GM21360 (cell line): ENCODE results near the gene MYEOV.

Source experiments
- ATAC-seq: cut with Tn5 transposase; IDR thresholded peaks from one replicate; pipeline ENCODE4 v1.9.1; 2021; ENCODE audit warnings: mild to moderate bottlenecking, moderate library complexity; ENCODE audit not compliant: unreplicated experiment

The MYEOV gene

DNA sequence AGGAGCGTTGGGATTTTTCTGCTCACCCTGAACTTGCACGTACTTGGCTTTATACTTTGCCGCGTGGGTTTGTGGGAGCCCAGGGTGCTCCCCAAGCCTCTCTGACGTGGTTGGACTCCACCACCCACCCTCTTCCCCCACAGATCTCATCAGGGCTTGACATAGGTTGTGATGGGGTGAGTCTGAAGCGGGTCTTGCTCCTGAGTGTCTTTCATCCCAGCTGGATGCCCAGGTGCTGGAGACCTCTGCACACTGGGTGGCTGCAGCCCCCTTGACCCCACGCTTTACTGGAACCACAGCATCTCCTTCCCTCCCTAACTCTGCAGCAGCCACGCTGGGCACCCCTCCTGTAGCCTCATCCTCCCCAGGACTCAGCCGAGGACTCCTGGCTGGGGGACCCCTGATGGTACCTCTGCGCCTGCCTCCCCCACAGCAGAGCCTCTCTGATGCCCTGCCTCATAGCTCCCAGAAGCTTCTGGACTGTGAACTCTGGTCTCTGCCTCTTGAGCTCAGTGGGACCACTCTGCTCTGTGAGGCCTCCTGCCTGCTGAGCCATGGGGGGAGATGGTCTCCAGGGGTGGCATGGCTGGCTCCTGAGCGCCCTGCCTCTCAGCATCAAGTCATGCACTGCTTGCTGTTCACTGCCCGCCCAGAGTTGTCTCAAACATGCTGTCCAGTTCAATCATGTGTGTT, 45.2 kb downstream of the MYEOV start:
- ATAC-seq = no peak

DNA sequence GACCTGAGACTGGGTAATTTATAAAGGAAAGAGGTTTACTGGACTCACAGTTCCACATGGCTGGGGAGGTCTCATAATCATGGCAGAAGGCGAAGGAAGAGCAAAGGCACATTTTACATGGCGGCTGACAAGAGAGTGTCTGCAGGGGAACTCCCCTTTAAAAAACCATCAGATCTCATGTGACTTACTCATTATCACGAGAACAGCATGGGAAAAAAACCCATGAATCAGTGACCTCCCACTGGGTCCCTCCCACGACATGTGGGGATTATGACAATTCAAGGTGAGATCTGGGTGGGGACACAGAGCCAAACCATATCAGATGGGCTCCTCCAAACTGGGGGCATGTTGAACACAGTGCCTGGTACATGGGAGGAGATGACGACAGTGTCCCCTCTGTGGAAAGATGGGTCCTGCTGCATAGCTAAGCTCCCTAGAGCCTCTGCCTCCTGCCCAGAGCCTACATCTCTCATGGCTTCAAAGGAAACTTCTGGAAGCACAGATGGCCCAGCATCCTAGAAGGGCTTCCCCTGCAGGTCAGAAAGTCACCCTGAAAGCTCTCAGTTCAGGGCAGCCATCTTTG, 46.1 kb downstream of the MYEOV start:
- ATAC-seq = no peak

DNA sequence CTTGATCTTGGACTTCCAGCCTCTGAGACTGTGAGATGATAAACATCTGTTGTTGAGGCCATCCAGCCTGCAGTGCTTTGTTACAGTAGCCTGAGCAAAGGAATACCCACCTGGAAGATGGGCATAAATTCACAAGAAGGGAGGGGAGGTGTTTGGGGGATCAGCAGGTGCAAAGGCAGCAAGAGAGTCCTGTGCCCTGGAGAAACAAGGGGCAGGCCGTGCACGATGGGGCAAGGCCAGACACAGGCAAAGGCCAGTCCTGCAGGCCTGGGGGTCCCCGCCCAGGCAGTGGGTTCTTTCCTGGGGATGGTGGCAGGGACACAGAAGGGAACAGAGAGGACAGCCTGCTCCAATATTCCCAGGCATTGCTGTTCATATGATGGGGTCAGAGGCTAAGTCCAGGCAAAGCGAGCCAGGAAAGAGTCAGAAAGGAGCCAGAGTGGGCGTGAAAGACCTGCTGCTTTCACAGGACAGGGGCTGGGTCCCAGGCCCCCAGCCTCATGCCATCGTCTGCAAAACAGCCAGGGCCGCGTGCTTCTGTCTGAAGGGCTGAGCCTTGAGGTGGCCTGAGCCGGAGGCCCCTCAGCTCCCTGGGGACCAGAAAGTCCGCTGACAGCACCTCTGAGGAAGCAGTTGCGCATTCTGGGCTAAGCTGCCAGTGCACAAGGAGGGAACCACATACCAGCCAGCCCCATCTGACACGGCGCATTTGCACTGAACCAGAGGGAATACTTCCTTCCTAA, 48.8 kb downstream of the MYEOV start:
- ATAC-seq = no peak

DNA sequence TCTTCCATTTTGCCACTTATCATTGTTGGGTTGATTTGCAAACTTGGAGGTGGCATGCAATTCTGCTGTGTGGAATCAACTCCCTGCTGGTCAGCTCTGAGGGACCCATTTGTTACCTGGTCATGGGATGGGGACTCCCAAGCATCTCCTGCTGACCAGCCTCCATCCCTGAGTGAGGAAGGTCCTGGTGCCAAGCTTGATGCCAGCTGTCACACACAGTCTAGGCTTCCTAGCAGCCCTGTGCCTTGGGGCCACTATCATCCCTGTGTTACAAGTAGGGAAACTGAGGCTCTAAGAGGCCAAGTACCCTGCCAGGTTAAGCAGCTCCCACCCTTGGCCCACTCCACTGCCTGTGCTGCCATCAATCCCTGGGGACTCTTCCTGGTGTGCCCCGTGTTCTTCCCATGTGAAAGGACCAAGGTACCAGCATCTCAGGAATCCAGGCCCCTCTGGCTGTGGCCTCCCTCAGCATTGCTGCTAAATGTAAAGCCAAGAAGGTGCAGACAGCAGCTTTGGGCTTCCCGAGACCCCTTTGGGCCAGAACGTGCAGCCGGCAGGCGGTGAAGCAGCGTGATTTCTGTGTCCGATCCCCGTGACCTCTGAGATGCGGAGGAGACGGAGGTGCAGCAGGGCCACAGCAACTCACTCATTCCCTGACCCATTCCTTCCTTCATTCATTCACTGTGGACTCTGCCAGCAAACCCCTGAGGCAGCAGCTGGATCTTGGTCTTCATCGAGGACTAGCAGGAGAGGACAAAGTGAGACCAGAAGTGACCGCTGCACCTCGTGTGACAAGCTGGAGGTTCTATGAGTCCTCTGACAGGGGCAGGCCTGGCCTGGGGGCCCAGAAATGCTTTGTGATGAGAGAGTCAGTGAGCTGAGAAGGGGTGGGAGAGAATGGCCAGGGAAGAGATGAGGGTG, 49.7 kb downstream of the MYEOV start:
- ATAC-seq = no peak

DNA sequence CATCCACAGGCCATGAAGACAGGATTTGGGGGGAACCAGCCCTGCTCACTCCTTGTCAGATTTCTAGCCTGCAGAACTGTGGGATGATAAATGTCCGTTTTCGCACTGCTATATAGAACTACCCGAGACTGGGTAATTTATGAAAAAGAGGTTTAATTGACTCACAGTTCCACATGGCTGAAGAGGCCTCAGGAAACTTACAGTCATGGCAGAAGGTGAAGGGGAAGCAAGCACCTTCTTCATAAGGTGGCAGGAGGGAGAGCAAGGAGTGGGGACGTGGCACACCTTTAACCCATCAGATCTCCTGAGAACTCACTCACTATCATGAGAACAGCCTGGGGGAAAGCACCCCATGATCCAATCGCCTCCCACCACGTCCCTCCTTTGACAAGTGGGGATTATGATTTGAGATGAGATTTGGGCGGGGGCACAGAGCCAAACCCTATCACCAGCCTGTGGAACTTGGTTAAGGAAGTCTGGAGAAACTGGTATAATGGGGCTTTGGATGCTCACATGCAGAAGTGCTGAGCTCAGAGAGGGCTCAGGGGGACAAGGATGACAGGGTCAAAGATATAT, 50.7 kb downstream of the MYEOV start:
- no peak for ATAC-seq
